HG03175 (cell line): ENCODE results near the gene FBXO15.

Experiments used
- ATAC-seq: cut with Tn5 transposase; IDR thresholded peaks from one replicate; pipeline ENCODE4 v1.9.1; 2021; ENCODE audit warnings: mild to moderate bottlenecking, moderate library complexity; ENCODE audit not compliant: unreplicated experiment

Gene FBXO15

DNA sequence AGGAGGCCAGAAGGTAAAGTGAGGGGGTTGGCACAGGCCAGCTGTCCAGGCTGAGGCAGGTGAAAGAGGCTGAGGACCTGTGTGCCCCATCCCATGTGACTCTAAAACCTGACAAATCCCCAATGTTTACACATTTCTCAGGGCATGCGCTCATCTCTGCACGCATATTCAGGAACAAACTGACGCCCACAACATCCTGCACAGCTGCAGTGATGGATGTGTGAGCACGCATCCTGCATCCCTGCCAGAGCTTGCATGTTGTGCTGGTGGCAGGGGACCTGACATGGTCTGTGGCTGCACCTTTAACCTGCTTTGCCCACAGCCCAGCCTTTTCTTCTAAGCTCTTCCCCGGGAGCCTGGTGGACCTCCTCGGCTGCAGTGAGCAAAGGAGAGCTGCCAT lies 83.1 kb downstream of the FBXO15 start:
- ATAC-seq = peak; percentile 53

GRCh38 chr18:74063557-74063956 lies 84.1 kb downstream of the FBXO15 start:
- no peak for ATAC-seq

- ATAC-seq = peak; percentile 68
Observed at GRCh38 chr18:74063023-74063422, 84.6 kb downstream of the FBXO15 start.

GRCh38 chr18:74062037-74062436 lies 85.6 kb downstream of the FBXO15 start:
- no peak for ATAC-seq

DNA sequence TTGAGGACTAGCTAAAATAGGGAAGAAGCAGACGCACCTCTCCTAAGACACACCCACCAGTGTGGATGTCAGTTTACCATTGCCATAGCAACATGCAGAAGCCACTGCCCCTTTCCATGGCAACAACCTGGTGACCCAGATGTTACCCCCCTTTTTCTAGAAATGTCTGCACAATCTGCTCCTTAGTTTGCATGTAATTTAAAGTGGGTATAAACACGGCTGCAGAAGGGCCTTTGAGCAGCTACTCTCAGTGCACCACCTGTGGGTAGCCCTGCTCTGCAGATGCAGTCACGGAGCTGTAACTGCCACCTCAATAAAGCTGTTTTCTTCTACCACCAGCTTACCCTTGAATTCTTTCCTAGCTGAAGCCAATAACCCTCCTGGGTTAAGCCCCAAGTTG lies 87.1 kb downstream of the FBXO15 start:
- no peak for ATAC-seq

DNA sequence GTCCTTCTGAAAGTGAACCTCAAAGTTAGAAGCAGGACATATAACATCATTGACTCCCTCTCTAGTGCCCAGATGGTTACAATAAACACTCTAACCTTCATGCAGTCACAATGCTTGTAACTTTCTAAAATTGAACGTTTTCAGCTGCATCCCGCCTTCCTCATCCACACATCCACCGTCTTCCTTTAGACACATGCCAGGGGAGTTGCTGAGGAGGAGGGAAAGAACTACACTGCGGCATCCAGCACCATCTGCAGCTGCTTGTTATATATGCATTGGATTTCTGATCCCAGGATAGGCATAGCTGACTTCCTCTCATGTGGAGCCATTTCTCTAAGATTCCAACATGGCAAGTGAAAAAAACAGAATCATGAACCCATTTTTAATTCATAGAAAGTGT lies 96.8 kb downstream of the FBXO15 start:
- no peak for ATAC-seq

- peak; percentile 92 for ATAC-seq
Observed at GRCh38 chr18:74040459-74041332, 106.9 kb downstream of the FBXO15 start.

- no peak for ATAC-seq
Observed at GRCh38 chr18:74040008-74040407, 107.6 kb downstream of the FBXO15 start.

DNA sequence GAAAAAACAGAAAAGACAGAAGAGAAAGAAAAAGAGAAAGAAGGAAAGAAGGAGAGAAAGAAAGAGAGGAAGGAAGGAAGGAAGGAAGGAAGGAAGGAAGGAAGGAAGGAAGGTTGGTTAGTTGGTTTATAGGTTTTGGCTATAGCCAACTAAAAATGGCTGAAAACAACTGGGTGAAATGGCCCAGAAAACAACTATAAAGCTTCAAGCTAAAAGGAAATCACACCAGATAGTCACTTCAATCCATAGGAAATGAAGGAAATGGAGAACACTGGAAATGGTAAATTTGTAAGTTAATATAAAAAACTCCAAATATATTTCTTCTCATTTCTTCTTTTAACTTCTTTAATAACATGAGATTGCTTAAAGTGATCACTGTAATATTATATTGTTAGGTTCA lies 118.5 kb downstream of the FBXO15 start:
- no peak for ATAC-seq
